Neuronal stem cell (in vitro differentiated cells): Measurements from ENCODE around the gene UIMC1.

Experiments
- DNase-seq: peaks from one replicate; pipeline ENCODE4 v3.0.0-alpha.2; 2013; ENCODE audit warnings: low spot score
- H2AFZ ChIP-seq: one replicate; pipeline ENCODE4 v1.6.1; 2013; ENCODE audit warnings: mild to moderate bottlenecking, low read length, inconsistent platforms
- H2AK5ac ChIP-seq: 2 replicates; pipeline ENCODE4 v1.6.1; 2013; ENCODE audit warnings: low read depth, mild to moderate bottlenecking, inconsistent platforms, low read length, moderate library complexity, mixed read lengths
- H2BK120ac ChIP-seq: 2 replicates; pipeline ENCODE4 v1.6.1; 2013; ENCODE audit warnings: low read depth, mild to moderate bottlenecking, inconsistent platforms, low read length, moderate library complexity, mixed read lengths
- H2BK12ac ChIP-seq: one replicate; pipeline ENCODE4 v1.6.1; 2013; ENCODE audit warnings: low read length, inconsistent platforms
- H2BK15ac ChIP-seq: 2 replicates; pipeline ENCODE4 v1.6.1; 2013; ENCODE audit warnings: mild to moderate bottlenecking, low read length, inconsistent platforms, mixed read lengths
- H2BK5ac ChIP-seq: one replicate; pipeline ENCODE4 v1.6.1; 2013; ENCODE audit warnings: inconsistent platforms, mild to moderate bottlenecking, low read length, moderate library complexity
- H3K14ac ChIP-seq: one replicate; pipeline ENCODE4 v1.6.1; 2013; ENCODE audit warnings: low read length, inconsistent platforms
- H3K18ac ChIP-seq: 2 replicates; pipeline ENCODE4 v1.6.1; 2013; ENCODE audit warnings: low read length, inconsistent platforms
- H3K23ac ChIP-seq: 2 replicates; pipeline ENCODE4 v1.6.1; 2013; ENCODE audit warnings: low read depth, mild to moderate bottlenecking, mixed read lengths, low read length, inconsistent platforms; ENCODE audit not compliant: poor library complexity
- H3K27ac ChIP-seq: replicated peaks from 3 replicates; pipeline ENCODE4 v1.5.1; 2013; ENCODE audit warnings: low read length, inconsistent platforms
- H3K27me3 ChIP-seq, 3 experiments: 2 replicates each; pipeline ENCODE4 v1.6.1; 2013; ENCODE audit warnings: low read length in 3 of 3, mild to moderate bottlenecking in 2 of 3, inconsistent platforms in 1 of 3, low read depth in 1 of 3, mixed read lengths in 1 of 3, moderate library complexity in 1 of 3; ENCODE audit not compliant: control insufficient read depth in 3 of 3, insufficient read depth in 3 of 3
- H3K36me3 ChIP-seq, 2 donors: replicated peaks in 1 of 2; 2 replicates each; pipeline ENCODE4 v1.6.1; 2013; ENCODE audit warnings: low read length in 2 of 2; ENCODE audit not compliant: control insufficient read depth in 2 of 2, insufficient read depth in 2 of 2
- H3K4ac ChIP-seq: 2 replicates; pipeline ENCODE4 v1.6.1; 2013; ENCODE audit warnings: inconsistent platforms, mild to moderate bottlenecking, low read length, moderate library complexity
- H3K4me1 ChIP-seq, 2 donors: 1 replicate in 1 of 2; 2 replicates in 1 of 2; pipeline ENCODE4 v1.6.1; 2013; ENCODE audit warnings: low read length in 2 of 2, low read depth in 1 of 2; ENCODE audit not compliant: control insufficient read depth in 2 of 2, insufficient read depth in 1 of 2
- H3K4me2 ChIP-seq: one replicate; pipeline ENCODE4 v1.6.1; 2013; ENCODE audit warnings: mild to moderate bottlenecking, low read length, inconsistent platforms; ENCODE audit not compliant: insufficient read depth, poor library complexity, severe bottlenecking
- H3K4me3 ChIP-seq, 2 donors: 2 replicates each; pipeline ENCODE4 v1.5.1; 2013; ENCODE audit warnings: low read length in 2 of 2, mild to moderate bottlenecking in 2 of 2, inconsistent platforms in 1 of 2, moderate library complexity in 1 of 2
- H3K79me1 ChIP-seq: one replicate; pipeline ENCODE4 v1.6.1; 2013; ENCODE audit warnings: low read depth, mild to moderate bottlenecking, inconsistent platforms, low read length, moderate library complexity
- H3K9ac ChIP-seq: one replicate; pipeline ENCODE4 v1.6.1; 2013; ENCODE audit warnings: mild to moderate bottlenecking, low read depth, low read length, inconsistent platforms; ENCODE audit not compliant: poor library complexity
- H3K9me3 ChIP-seq, 2 donors: replicated peaks in 1 of 2; 2 replicates each; pipeline versions ENCODE3 to v1.6.1; 2013; ENCODE audit warnings: low read length in 2 of 2, mild to moderate bottlenecking in 2 of 2, inconsistent platforms in 1 of 2, low read depth in 1 of 2, mixed read lengths in 1 of 2, moderate library complexity in 1 of 2; ENCODE audit not compliant: control insufficient read depth in 2 of 2, insufficient read depth in 1 of 2
- H4K8ac ChIP-seq: one replicate; pipeline ENCODE4 v1.6.1; 2013; ENCODE audit warnings: low read depth, mild to moderate bottlenecking, inconsistent platforms, low read length, moderate library complexity
- H4K91ac ChIP-seq: one replicate; pipeline ENCODE4 v1.6.1; 2013; ENCODE audit warnings: low read length, low read depth, mild to moderate bottlenecking, inconsistent platforms; ENCODE audit not compliant: poor library complexity
- WGBS, 2 donors: extraction: QIAGEN DNeasy Blood & Tissue Kit; methylation state at CpG; one replicate each; pipeline ENCODE4 v1.1.7; 2013; ENCODE audit warnings: missing lambda C conversion rate in 2 of 2, mixed read lengths in 1 of 2; ENCODE audit not compliant: insufficient read length in 2 of 2, insufficient replicate concordance in 1 of 2; ENCODE audit errors: extremely low coverage in 2 of 2; 5-methylcytosine and 5-hydroxymethylcytosine counted together

The UIMC1 gene

GRCh38 chr5:176876506-176877431 lies 129.8 kb downstream of the UIMC1 start:
- H4K91ac ChIP-seq: no peak overlapping the region
- no peaks in the 10 kb centered on the region for H3K79me1 ChIP-seq
- peak overlapping the region; percentile 47 for H3K14ac ChIP-seq
- H3K36me3 ChIP-seq: no peaks in the 10 kb centered on the region
- H3K9ac ChIP-seq: peak overlapping the region; percentile 9
- H3K27ac ChIP-seq: no peak overlapping the region
- H2BK15ac ChIP-seq: peak overlapping the region; percentile 54
- no peak overlapping the region for H3K4ac ChIP-seq
- H3K18ac ChIP-seq: peak overlapping the region; percentile 93
- H2BK5ac ChIP-seq: no peak overlapping the region
- peaks cover 0 to 57% (median 0%) of the 10 kb centered on the region in 3 experiments for H3K27me3 ChIP-seq
- H3K9me3 ChIP-seq: no peaks in the 10 kb centered on the region
- no peak for DNase-seq
- peak overlapping the region; percentile 44 for H3K23ac ChIP-seq
- no CpG with 5 or more reads among the region's 24 CpGs for WGBS, 2 donors
- no peak overlapping the region for H2AFZ ChIP-seq
- H2AK5ac ChIP-seq: peak overlapping the region; percentile 96
- no peak overlapping the region for H4K8ac ChIP-seq
- H2BK120ac ChIP-seq: peak overlapping the region; percentile 43
- H3K4me2 ChIP-seq: no peak overlapping the region
- H3K4me1 ChIP-seq: peaks cover 7 to 18% of the 10 kb centered on the region in 2 donors
- H3K4me3 ChIP-seq: no peak overlapping the region
- H2BK12ac ChIP-seq: no peak overlapping the region

- Histone ChIP-seq H2BK12ac (peak overlapping the region; percentile 65), H3K4me2 (no peak overlapping the region), H3K14ac (peak overlapping the region; percentile 47), H2BK5ac (peak overlapping the region; percentile 1), H2BK15ac (peak overlapping the region; percentile 54), H3K36me3 (no peaks in the 10 kb centered on the region), H2AFZ (no peak overlapping the region), H3K27ac (no peak overlapping the region), H3K79me1 (no peaks in the 10 kb centered on the region), H3K4me3 (no peak overlapping the region), H4K91ac (no peak overlapping the region), H3K4me1 (peaks cover 7 to 18% of the 10 kb centered on the region in 2 donors), H2AK5ac (peak overlapping the region; percentile 96), H3K4ac (no peak overlapping the region), H3K9me3 (no peaks in the 10 kb centered on the region), H2BK120ac (no peak overlapping the region), H3K27me3 (peaks cover 0 to 57% (median 0%) of the 10 kb centered on the region in 3 experiments), H4K8ac (no peak overlapping the region), H3K23ac (peak overlapping the region; percentile 15), H3K18ac (peak overlapping the region; percentile 70), H3K9ac (no peak overlapping the region)
- no peak for DNase-seq
- no CpG with 5 or more reads among the region's 27 CpGs for WGBS, 2 donors
Measured at GRCh38 chr5:176875783-176876505, 130.6 kb downstream of the UIMC1 start.

GRCh38 chr5:176875014-176875550 lies 131.5 kb downstream of the UIMC1 start:
- Histone ChIP-seq H3K36me3 (no peaks in the 10 kb centered on the region), H3K23ac (no peak overlapping the region), H3K79me1 (no peaks in the 10 kb centered on the region), H2BK120ac (no peak overlapping the region), H2AK5ac (no peak overlapping the region), H2BK12ac (no peak overlapping the region), H3K4ac (no peak overlapping the region), H3K14ac (no peak overlapping the region), H3K27ac (no peak overlapping the region), H3K4me2 (no peak overlapping the region), H3K9ac (no peak overlapping the region), H3K18ac (no peak overlapping the region), H3K9me3 (no peaks in the 10 kb centered on the region), H3K4me3 (no peak overlapping the region), H3K27me3 (peaks cover 0 to 57% (median 0%) of the 10 kb centered on the region in 3 experiments), H3K4me1 (peaks cover 6 to 21% of the 10 kb centered on the region in 2 donors), H4K8ac (no peak overlapping the region), H4K91ac (no peak overlapping the region), H2BK15ac (no peak overlapping the region), H2AFZ (no peak overlapping the region), H2BK5ac (peak overlapping the region; percentile 1)
- DNase-seq: no peak
- WGBS, 2 donors: no CpG with 5 or more reads among the region's 17 CpGs
